Spleen (tissue), 7 donors: ENCODE results near the gene CNTN5.

Experiments
- POLR2AphosphoS5 ChIP-seq, 3 donors: sonication (generic); formaldehyde crosslinking; IDR thresholded peaks; one replicate each; pipeline ENCODE4 v1.5.1; 2017; ENCODE audit warnings: antibody characterized with exemption in 3 of 3
- TF ChIP-seq, protein P1 (sequence below), 11 experiments: fragments of 200-600 bp in 7 of 11; fragments of 450-650 bp in 4 of 11; sonication (generic) in 4 of 11; IDR thresholded peaks in 8 of 11; conservative IDR thresholded peaks in 3 of 11; 1 replicate in 7 of 11; 2 replicates in 4 of 11; pipeline versions ENCODE4 v1.4.0 to v1.8.0; 2016 to 2021; ENCODE audit warnings: antibody characterized with exemption in 11 of 11, inconsistent platforms in 4 of 11, mild to moderate bottlenecking in 1 of 11
- donor health status: DM: no; HTN: no; CAD: no; lungs with moderate emphysema.
- donor health status: DM: no; HTN: no; CAD: no.
- donor health status: DM: no; HTN: no; CAD: no.

DNA sequence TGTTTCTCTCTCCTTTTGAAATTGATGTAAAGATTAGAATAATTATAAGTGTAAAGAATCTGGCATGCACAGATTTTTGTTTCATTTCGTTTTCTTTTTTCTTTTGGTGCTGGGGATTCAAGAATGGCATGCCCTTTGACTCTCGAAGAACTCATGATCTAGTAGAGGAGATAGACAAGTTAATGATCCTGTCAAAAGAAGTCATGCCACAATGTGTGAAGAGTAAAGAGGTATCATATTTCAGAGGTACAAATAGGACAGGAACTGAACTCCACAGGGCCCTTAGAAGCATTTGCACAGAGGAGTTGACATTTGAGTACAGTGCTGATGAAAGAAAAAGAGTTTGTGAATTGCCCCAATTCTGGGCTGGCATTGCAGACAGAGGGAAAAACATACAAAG is 958.3 kb downstream of the CNTN5 start:
- no peak for TF ChIP-seq POLR2AphosphoS5 (IDR thresholded peaks at IDR 0.05)
- TF ChIP-seq, protein P1, sequence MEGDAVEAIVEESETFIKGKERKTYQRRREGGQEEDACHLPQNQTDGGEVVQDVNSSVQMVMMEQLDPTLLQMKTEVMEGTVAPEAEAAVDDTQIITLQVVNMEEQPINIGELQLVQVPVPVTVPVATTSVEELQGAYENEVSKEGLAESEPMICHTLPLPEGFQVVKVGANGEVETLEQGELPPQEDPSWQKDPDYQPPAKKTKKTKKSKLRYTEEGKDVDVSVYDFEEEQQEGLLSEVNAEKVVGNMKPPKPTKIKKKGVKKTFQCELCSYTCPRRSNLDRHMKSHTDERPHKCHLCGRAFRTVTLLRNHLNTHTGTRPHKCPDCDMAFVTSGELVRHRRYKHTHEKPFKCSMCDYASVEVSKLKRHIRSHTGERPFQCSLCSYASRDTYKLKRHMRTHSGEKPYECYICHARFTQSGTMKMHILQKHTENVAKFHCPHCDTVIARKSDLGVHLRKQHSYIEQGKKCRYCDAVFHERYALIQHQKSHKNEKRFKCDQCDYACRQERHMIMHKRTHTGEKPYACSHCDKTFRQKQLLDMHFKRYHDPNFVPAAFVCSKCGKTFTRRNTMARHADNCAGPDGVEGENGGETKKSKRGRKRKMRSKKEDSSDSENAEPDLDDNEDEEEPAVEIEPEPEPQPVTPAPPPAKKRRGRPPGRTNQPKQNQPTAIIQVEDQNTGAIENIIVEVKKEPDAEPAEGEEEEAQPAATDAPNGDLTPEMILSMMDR (IDR thresholded peaks at IDR 0.05 in 8 of 11, conservative IDR thresholded peaks at IDR 0.05 in 3 of 11) = no peak
